Measurements from ENCODE around the gene SLIT2. TPM values are rescaled to one million over a fixed set of nuclear protein-coding genes. Genes with fewer than 3 reads are reported as not detected.

SLIT2 gene
- total and polyA plus RNA-seq, 8 donors = 2.1 to 57.3 (median 5.2) TPM

DNA sequence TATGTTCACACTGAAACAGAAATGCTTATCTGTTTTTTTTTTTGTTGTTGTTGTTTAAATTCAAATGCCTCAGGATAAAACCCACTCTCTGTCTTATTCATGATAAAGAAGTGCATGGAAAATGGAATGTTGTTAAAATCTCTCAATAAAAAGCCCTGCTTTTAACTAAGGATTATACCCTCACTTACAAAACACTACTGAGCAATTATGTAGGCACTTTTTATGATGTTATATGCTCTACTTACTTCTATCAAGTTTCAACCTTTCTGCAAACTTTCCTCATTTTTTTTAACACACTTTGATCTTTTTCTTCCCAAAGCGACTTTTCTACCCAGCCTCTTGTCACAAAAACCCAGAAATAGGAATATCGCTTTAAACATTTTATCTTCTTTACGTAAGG, 26.5 kb downstream of the SLIT2 start:
- TF ChIP-seq, protein P1, sequence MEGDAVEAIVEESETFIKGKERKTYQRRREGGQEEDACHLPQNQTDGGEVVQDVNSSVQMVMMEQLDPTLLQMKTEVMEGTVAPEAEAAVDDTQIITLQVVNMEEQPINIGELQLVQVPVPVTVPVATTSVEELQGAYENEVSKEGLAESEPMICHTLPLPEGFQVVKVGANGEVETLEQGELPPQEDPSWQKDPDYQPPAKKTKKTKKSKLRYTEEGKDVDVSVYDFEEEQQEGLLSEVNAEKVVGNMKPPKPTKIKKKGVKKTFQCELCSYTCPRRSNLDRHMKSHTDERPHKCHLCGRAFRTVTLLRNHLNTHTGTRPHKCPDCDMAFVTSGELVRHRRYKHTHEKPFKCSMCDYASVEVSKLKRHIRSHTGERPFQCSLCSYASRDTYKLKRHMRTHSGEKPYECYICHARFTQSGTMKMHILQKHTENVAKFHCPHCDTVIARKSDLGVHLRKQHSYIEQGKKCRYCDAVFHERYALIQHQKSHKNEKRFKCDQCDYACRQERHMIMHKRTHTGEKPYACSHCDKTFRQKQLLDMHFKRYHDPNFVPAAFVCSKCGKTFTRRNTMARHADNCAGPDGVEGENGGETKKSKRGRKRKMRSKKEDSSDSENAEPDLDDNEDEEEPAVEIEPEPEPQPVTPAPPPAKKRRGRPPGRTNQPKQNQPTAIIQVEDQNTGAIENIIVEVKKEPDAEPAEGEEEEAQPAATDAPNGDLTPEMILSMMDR (IDR thresholded peaks at IDR 0.05) = no peak
- TF ChIP-seq POLR2A (IDR thresholded peaks at IDR 0.05) (no peak), POLR2AphosphoS5 (IDR thresholded peaks at IDR 0.05) (no peak), EP300 (IDR thresholded peaks at IDR 0.05) (no peak)
- intact Hi-C loops (cut with DNase I; ENCODE audit: low total_unique reads) = no loop called here
- 87 to 96% (median 89%) methylated on average over 3 of the region's 3 CpGs for WGBS, 5 donors
- DNase-seq = no peak
- H3K27me3 ChIP-seq = no peaks in the 10 kb centered on the region
- H3K4me1 ChIP-seq = no peaks in the 10 kb centered on the region
- no peaks in the 10 kb centered on the region for H3K36me3 ChIP-seq
- H3K27ac ChIP-seq = no peak overlapping the region
- no peak overlapping the region for H3K4me3 ChIP-seq
- H3K9me3 ChIP-seq = no peaks in the 10 kb centered on the region

DNA sequence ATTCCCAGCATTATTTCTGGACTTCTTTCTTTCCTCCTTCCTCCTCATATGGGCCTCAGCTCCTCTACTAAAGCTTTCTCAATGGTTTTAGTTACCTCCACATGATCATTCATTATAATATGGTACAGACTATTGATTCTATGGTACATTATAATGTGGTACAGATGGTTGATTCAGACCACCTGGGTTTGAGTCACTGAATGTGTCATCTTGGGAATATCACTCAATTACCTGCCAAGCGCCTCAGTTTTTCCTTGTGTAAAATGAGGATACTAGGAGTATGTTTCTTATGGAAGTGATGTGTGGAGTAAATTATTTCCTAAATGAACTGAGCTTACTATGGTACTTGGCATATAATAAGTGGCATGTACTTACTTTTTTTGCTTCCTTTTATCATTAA, 27.7 kb downstream of the SLIT2 start:
- DNase-seq = no peak
- Histone ChIP-seq H3K36me3 (no peaks in the 10 kb centered on the region), H3K4me1 (no peaks in the 10 kb centered on the region), H3K4me3 (no peak overlapping the region), H3K27me3 (no peaks in the 10 kb centered on the region), H3K27ac (no peak overlapping the region), H3K9me3 (no peaks in the 10 kb centered on the region)
- intact Hi-C loops (cut with DNase I; ENCODE audit: low total_unique reads) = no loop called here
- 84 to 97% (median 95%) methylated on average over 1 of the region's 1 CpG for WGBS, 5 donors
- TF ChIP-seq POLR2A (IDR thresholded peaks at IDR 0.05) (no peak), POLR2AphosphoS5 (IDR thresholded peaks at IDR 0.05) (no peak)

- no peak overlapping the region for H3K27ac ChIP-seq
- DNase-seq = no peak
- H3K9me3 ChIP-seq = no peaks in the 10 kb centered on the region
- intact Hi-C loops (cut with DNase I; ENCODE audit: low total_unique reads) = no loop called here
- no peaks in the 10 kb centered on the region for H3K27me3 ChIP-seq
- TF ChIP-seq, protein P1 (IDR thresholded peaks at IDR 0.05) = no peak
- no peak for TF ChIP-seq POLR2AphosphoS5 (IDR thresholded peaks at IDR 0.05)
- no peak for TF ChIP-seq POLR2A (IDR thresholded peaks at IDR 0.05)
- no peak for TF ChIP-seq EP300 (IDR thresholded peaks at IDR 0.05)
- no peaks in the 10 kb centered on the region for H3K4me1 ChIP-seq
- no peak overlapping the region for H3K4me3 ChIP-seq
- 34 to 45% (median 42%) methylated on average over 2 of the region's 2 CpGs for WGBS, 5 donors
- H3K36me3 ChIP-seq = no peaks in the 10 kb centered on the region
These were observed 29.7 kb downstream of the SLIT2 start for GRCh38 chr4:20281453-20281852.

- 67 to 91% (median 85%) methylated on average over 4 of the region's 4 CpGs for WGBS, 5 donors
- Histone ChIP-seq H3K36me3 (no peaks in the 10 kb centered on the region), H3K4me3 (no peak overlapping the region), H3K4me1 (no peaks in the 10 kb centered on the region), H3K9me3 (no peaks in the 10 kb centered on the region), H3K27ac (no peak overlapping the region), H3K27me3 (no peaks in the 10 kb centered on the region)
- intact Hi-C loops (cut with DNase I; ENCODE audit: low total_unique reads) = no loop called here
- no peak for DNase-seq
- no peak for TF ChIP-seq POLR2A (IDR thresholded peaks at IDR 0.05)
- no peak for TF ChIP-seq EP300 (IDR thresholded peaks at IDR 0.05)
- no peak for TF ChIP-seq POLR2AphosphoS5 (IDR thresholded peaks at IDR 0.05)
- TF ChIP-seq, protein P1 (IDR thresholded peaks at IDR 0.05) = no peak
These were observed 31.3 kb downstream of the SLIT2 start for GRCh38 chr4:20283039-20283438.

GRCh38 chr4:20284990-20285389, 33.3 kb downstream of the SLIT2 start:
- TF ChIP-seq POLR2A (IDR thresholded peaks at IDR 0.05) = no peak
- TF ChIP-seq, protein P1 (IDR thresholded peaks at IDR 0.05) = no peak
- no peak for TF ChIP-seq POLR2AphosphoS5 (IDR thresholded peaks at IDR 0.05)
- no peak for TF ChIP-seq EP300 (IDR thresholded peaks at IDR 0.05)
- no peak for DNase-seq
- 75 to 94% (median 85%) methylated on average over 1 of the region's 1 CpG for WGBS, 5 donors
- H3K36me3 ChIP-seq = no peaks in the 10 kb centered on the region
- no peaks in the 10 kb centered on the region for H3K9me3 ChIP-seq
- no peak overlapping the region for H3K27ac ChIP-seq
- intact Hi-C loops (cut with DNase I; ENCODE audit: low total_unique reads) = no loop called here
- no peaks in the 10 kb centered on the region for H3K4me1 ChIP-seq
- H3K4me3 ChIP-seq = no peak overlapping the region
- H3K27me3 ChIP-seq = no peaks in the 10 kb centered on the region
